Measurements from ENCODE around the gene C16orf78.

C16orf78 gene

GRCh38 chr16:49352892-49353291 is 20.7 kb upstream of the C16orf78 start:
- no peak overlapping the region for H3K27ac ChIP-seq (replicated peaks)
- no peak for TF ChIP-seq SPI1 (IDR thresholded peaks at IDR 0.05; ENCODE audit: borderline replicate concordance, low read depth)
- no peak for TF ChIP-seq POLR2AphosphoS5 (IDR thresholded peaks at IDR 0.05; ENCODE audit: low read depth)
- no peak for TF ChIP-seq CTCF (IDR thresholded peaks at IDR 0.05; ENCODE audit: insufficient read depth, low read length)
- H3K27me3 ChIP-seq (ENCODE audit: insufficient read depth, poor library complexity, severe bottlenecking), result no peaks in the 10 kb centered on the region
- H3K4me3 ChIP-seq (replicated peaks; ENCODE audit: insufficient read depth, low read length), result no peak overlapping the region
- no peak for DNase-seq (ENCODE audit: low read depth in 1 of 2, low spot score in 1 of 2)

- Histone ChIP-seq H3K27me3 (ENCODE audit: insufficient read depth, poor library complexity, severe bottlenecking) (no peaks in the 10 kb centered on the region), H3K4me3 (replicated peaks; ENCODE audit: insufficient read depth, low read length) (no peak overlapping the region), H3K27ac (replicated peaks) (no peak overlapping the region)
- DNase-seq (ENCODE audit: low read depth in 1 of 2, low spot score in 1 of 2), result no peak
- no peak for TF ChIP-seq CTCF (IDR thresholded peaks at IDR 0.05; ENCODE audit: insufficient read depth, low read length)
- TF ChIP-seq SPI1 (IDR thresholded peaks at IDR 0.05; ENCODE audit: borderline replicate concordance, low read depth), result no peak
- TF ChIP-seq POLR2AphosphoS5 (IDR thresholded peaks at IDR 0.05; ENCODE audit: low read depth), result no peak
Observed at GRCh38 chr16:49353680-49354079, 19.9 kb upstream of the C16orf78 start.

GRCh38 chr16:49354101-49354500 is 19.5 kb upstream of the C16orf78 start:
- Histone ChIP-seq H3K4me3 (replicated peaks; ENCODE audit: insufficient read depth, low read length) (no peak overlapping the region), H3K27ac (replicated peaks) (no peak overlapping the region), H3K27me3 (ENCODE audit: insufficient read depth, poor library complexity, severe bottlenecking) (no peaks in the 10 kb centered on the region)
- no peak for DNase-seq (ENCODE audit: low read depth in 1 of 2, low spot score in 1 of 2)
- TF ChIP-seq REST (IDR thresholded peaks at IDR 0.05; ENCODE audit: insufficient replicate concordance, low read depth) (no peak), POLR2AphosphoS5 (IDR thresholded peaks at IDR 0.05; ENCODE audit: low read depth) (no peak), CTCF (IDR thresholded peaks at IDR 0.05; ENCODE audit: insufficient read depth, low read length) (no peak), SPI1 (IDR thresholded peaks at IDR 0.05; ENCODE audit: borderline replicate concordance, low read depth) (no peak), GABPA (IDR thresholded peaks at IDR 0.05; ENCODE audit: low read depth) (no peak)

- TF ChIP-seq CTCF (IDR thresholded peaks at IDR 0.05; ENCODE audit: insufficient read depth, low read length), result no peak
- no peak for TF ChIP-seq REST (IDR thresholded peaks at IDR 0.05; ENCODE audit: insufficient replicate concordance, low read depth)
- DNase-seq (ENCODE audit: low read depth in 1 of 2, low spot score in 1 of 2), result no peak
- Histone ChIP-seq H3K4me3 (replicated peaks; ENCODE audit: insufficient read depth, low read length) (no peak overlapping the region), H3K27ac (replicated peaks) (no peak overlapping the region), H3K27me3 (ENCODE audit: insufficient read depth, poor library complexity, severe bottlenecking) (no peaks in the 10 kb centered on the region)
Observed at GRCh38 chr16:49354991-49355390, 18.6 kb upstream of the C16orf78 start.
